HEK293 (cell line): ENCODE measurements around the gene GMNC.

Experiments
- CTCF ChIA-PET: fragments of 350-600 bp; formaldehyde crosslinking; extraction: SDS; loops from one replicate; lab custom pipeline; 2021; ENCODE audit warnings: antibody characterized with exemption; lab: Yijun Ruan, JAX
- POLR2A ChIA-PET: fragments of 300-600 bp; formaldehyde crosslinking; extraction: SDS; loops from one replicate; lab custom pipeline; 2020; ENCODE audit warnings: antibody characterized with exemption, inconsistent platforms; lab: Yijun Ruan, JAX
- H3K27ac ChIP-seq: fragments of 200-500 bp; sonication (Bioruptor generic); 2 replicates; pipeline ENCODE4 v1.5.1; 2014; ENCODE audit warnings: low read depth, low read length, control low read depth, inconsistent platforms; ENCODE audit errors: extremely low read depth
- H3K36me3 ChIP-seq, 2 experiments: fragments of 200-500 bp in 1 of 2; sonication (Bioruptor generic) in 1 of 2; 1 replicate in 1 of 2; 2 replicates in 1 of 2; pipeline ENCODE4 v1.5.1; 2014 to 2017; ENCODE audit warnings: inconsistent platforms in 2 of 2, low read length in 2 of 2; ENCODE audit not compliant: control insufficient read depth in 2 of 2, insufficient read depth in 1 of 2
- H3K4me1 ChIP-seq: fragments of 200-500 bp; sonication (Bioruptor generic); 2 replicates; pipeline ENCODE4 v1.5.1; 2014; ENCODE audit warnings: mild to moderate bottlenecking, low read length, inconsistent platforms; ENCODE audit not compliant: control insufficient read depth, insufficient read depth
- H3K4me3 ChIP-seq: 2 replicates; pipeline ENCODE4 v1.5.1; 2011; ENCODE audit warnings: low read depth, mild to moderate bottlenecking, control low read depth, low read length, moderate library complexity
- H3K9me3 ChIP-seq: fragments of 200-500 bp; sonication (Bioruptor generic); 2 replicates; pipeline ENCODE4 v1.5.1; 2014; ENCODE audit warnings: low read depth, low read length, inconsistent platforms; ENCODE audit not compliant: control insufficient read depth, insufficient read depth
- BCL11A ChIP-seq: fragments of 450-650 bp; formaldehyde crosslinking; IDR thresholded peaks from 2 replicates; pipeline ENCODE4 v1.5.1; 2016; ENCODE audit warnings: low read depth, missing biosample characterization, missing genetic modification characterization
- IKZF3 ChIP-seq: fragments of 450-650 bp; IDR thresholded peaks from 2 replicates; pipeline ENCODE4 v1.5.0; 2018; ENCODE audit warnings: missing biosample characterization, mild to moderate bottlenecking, missing genetic modification characterization, moderate library complexity
- ZNF10 ChIP-seq: fragments of 450-650 bp; formaldehyde crosslinking; IDR thresholded peaks from 2 replicates; pipeline ENCODE4 v1.5.1; 2017; ENCODE audit warnings: missing biosample characterization, missing genetic modification characterization
- ZNF112 ChIP-seq: fragments of 450-650 bp; formaldehyde crosslinking; IDR thresholded peaks from 2 replicates; pipeline ENCODE4 v1.5.0; 2017; ENCODE audit warnings: missing biosample characterization, missing genetic modification characterization
- ZNF155 ChIP-seq: fragments of 450-650 bp; formaldehyde crosslinking; IDR thresholded peaks from 2 replicates; pipeline ENCODE4 v1.5.1; 2016; ENCODE audit warnings: missing biosample characterization, missing genetic modification characterization
- ZNF211 ChIP-seq: fragments of 450-650 bp; formaldehyde crosslinking; IDR thresholded peaks from 2 replicates; pipeline ENCODE4 v1.5.1; 2016; ENCODE audit warnings: low read depth, missing biosample characterization, missing genetic modification characterization
- ZNF221 ChIP-seq: fragments of 450-650 bp; formaldehyde crosslinking; IDR thresholded peaks from 2 replicates; pipeline ENCODE4 v1.5.1; 2017; ENCODE audit warnings: missing biosample characterization, missing genetic modification characterization, borderline replicate concordance
- ZNF223 ChIP-seq: fragments of 450-650 bp; formaldehyde crosslinking; IDR thresholded peaks from 2 replicates; pipeline ENCODE4 v1.5.1; 2016; ENCODE audit warnings: missing biosample characterization, missing genetic modification characterization
- ZNF350 ChIP-seq: fragments of 450-650 bp; formaldehyde crosslinking; IDR thresholded peaks from 2 replicates; pipeline ENCODE4 v1.5.0; 2017; ENCODE audit warnings: missing biosample characterization, mild to moderate bottlenecking, missing genetic modification characterization
- ZNF366 ChIP-seq: fragments of 450-650 bp; formaldehyde crosslinking; conservative IDR thresholded peaks from 2 replicates; pipeline ENCODE4 v1.5.1; 2016; ENCODE audit warnings: missing biosample characterization, missing genetic modification characterization
- ZNF423 ChIP-seq: fragments of 450-650 bp; formaldehyde crosslinking; IDR thresholded peaks from 2 replicates; pipeline ENCODE4 v1.5.1; 2016; ENCODE audit warnings: missing biosample characterization, missing genetic modification characterization
- ZNF501 ChIP-seq: fragments of 450-650 bp; formaldehyde crosslinking; IDR thresholded peaks from 2 replicates; pipeline ENCODE4 v1.5.1; 2016; ENCODE audit warnings: missing biosample characterization, missing genetic modification characterization
- ZNF560 ChIP-seq: fragments of 450-650 bp; formaldehyde crosslinking; IDR thresholded peaks from 2 replicates; pipeline ENCODE4 v1.5.1; 2017; ENCODE audit warnings: missing biosample characterization, missing genetic modification characterization, borderline replicate concordance
- ZNF585B ChIP-seq: fragments of 450-650 bp; formaldehyde crosslinking; IDR thresholded peaks from 2 replicates; pipeline ENCODE4 v1.5.1; 2016; ENCODE audit warnings: missing biosample characterization, missing genetic modification characterization
- ZNF624 ChIP-seq: fragments of 450-650 bp; formaldehyde crosslinking; IDR thresholded peaks from 2 replicates; pipeline ENCODE4 v1.5.1; 2017; ENCODE audit warnings: missing biosample characterization, missing genetic modification characterization
- ZNF791 ChIP-seq: fragments of 450-650 bp; formaldehyde crosslinking; IDR thresholded peaks from 2 replicates; pipeline ENCODE4 v1.5.1; 2016; ENCODE audit warnings: missing biosample characterization, missing genetic modification characterization
- ZSCAN23 ChIP-seq: fragments of 450-650 bp; formaldehyde crosslinking; IDR thresholded peaks from 2 replicates; pipeline ENCODE4 v1.5.1; 2016; ENCODE audit warnings: missing biosample characterization, missing genetic modification characterization
- TF ChIP-seq, protein P1 (sequence below): fragments of 450-650 bp; formaldehyde crosslinking; IDR thresholded peaks from 2 replicates; pipeline ENCODE4 v1.5.1; 2016; ENCODE audit warnings: missing biosample characterization, missing genetic modification characterization
- TF ChIP-seq, protein P2 (sequence below): fragments of 450-650 bp; formaldehyde crosslinking; IDR thresholded peaks from 2 replicates; pipeline ENCODE4 v1.5.1; 2016; ENCODE audit warnings: missing biosample characterization, missing genetic modification characterization
- TF ChIP-seq, protein P3 (sequence below): fragments of 450-650 bp; formaldehyde crosslinking; optimal IDR thresholded peaks from 2 replicates; pipeline ENCODE3; 2016; ENCODE audit warnings: missing biosample characterization, mild to moderate bottlenecking, missing genetic modification characterization
- TF ChIP-seq, protein P4 (sequence below): fragments of 450-650 bp; formaldehyde crosslinking; IDR thresholded peaks from 2 replicates; pipeline ENCODE4 v1.5.1; 2016; ENCODE audit warnings: missing biosample characterization, missing genetic modification characterization

The GMNC gene

DNA sequence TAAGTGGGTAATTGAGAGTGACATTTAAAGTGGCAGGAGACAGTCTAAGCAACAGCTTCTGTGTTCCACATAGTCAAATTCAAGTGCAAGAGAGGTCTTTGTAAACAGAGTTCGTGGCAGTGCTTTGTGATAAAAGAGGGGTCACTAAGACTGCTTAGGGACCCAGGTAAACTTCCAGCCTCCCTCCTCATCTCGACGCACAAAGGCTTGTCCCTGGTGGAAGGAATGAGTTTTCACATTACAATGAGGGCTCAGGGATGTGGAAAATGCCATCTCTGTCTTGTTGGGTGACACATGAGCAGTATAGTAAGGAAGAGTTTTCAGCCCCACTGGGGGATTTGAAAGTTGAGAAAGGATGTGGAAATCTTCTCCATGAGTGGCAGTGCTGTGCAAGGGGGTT is 7.3 kb downstream of the GMNC start:
- Histone ChIP-seq H3K4me3 (no peak overlapping the region), H3K9me3 (no peaks in the 10 kb centered on the region), H3K27ac (no peak overlapping the region), H3K36me3 (no peaks in the 10 kb centered on the region), H3K4me1 (no peaks in the 10 kb centered on the region)
- CTCF ChIA-PET, result interaction anchor here (0.6 kb wide), 1 partner anchor 431 kb away, joined by 3 read pairs; no protein-coding TSS in a partner anchor
- POLR2A ChIA-PET, result no interaction called here
- TF ChIP-seq ZNF112 (tag by site-specific recombination) (no peak), ZNF211 (no peak), ZNF155 (no peak), ZNF585B (tag by site-specific recombination) (no peak), ZSCAN23 (no peak), ZNF223 (tag by site-specific recombination) (no peak), ZNF791 (no peak), IKZF3 (no peak), BCL11A (no peak)
- TF ChIP-seq, protein P1, sequence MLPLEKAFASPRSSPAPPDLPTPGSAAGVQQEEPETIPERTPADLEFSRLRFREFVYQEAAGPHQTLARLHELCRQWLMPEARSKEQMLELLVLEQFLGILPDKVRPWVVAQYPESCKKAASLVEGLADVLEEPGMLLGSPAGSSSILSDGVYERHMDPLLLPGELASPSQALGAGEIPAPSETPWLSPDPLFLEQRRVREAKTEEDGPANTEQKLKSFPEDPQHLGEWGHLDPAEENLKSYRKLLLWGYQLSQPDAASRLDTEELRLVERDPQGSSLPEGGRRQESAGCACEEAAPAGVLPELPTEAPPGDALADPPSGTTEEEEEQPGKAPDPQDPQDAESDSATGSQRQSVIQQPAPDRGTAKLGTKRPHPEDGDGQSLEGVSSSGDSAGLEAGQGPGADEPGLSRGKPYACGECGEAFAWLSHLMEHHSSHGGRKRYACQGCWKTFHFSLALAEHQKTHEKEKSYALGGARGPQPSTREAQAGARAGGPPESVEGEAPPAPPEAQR (tag by site-specific recombination), result no peak

DNA sequence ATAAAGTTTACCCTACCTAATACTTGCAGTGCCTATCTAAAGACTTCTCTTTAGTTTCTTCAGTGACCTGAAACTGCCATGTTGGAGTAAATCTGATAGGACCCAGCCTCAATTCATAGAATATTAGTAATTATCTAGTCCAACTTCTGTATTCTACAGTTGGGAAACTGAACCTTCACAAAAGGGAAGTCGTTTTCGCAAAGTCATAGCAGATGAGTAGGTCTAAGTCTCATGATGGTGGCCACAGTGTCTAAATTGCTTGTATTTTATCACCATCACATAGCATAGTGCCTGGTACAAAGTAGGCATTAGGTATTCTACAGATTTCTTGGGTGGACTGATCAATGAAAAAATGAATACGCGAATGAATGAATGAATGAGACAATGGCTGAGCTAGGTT is 8.4 kb downstream of the GMNC start:
- CTCF ChIA-PET, result interaction anchor here (0.7 kb wide), 1 partner anchor 1973 kb away, joined by 3 read pairs; no protein-coding TSS in a partner anchor
- Histone ChIP-seq H3K36me3 (no peaks in the 10 kb centered on the region), H3K9me3 (no peaks in the 10 kb centered on the region), H3K4me3 (no peak overlapping the region), H3K4me1 (no peaks in the 10 kb centered on the region), H3K27ac (no peak overlapping the region)
- no peak for TF ChIP-seq ZNF423 (tag by site-specific recombination)
- TF ChIP-seq ZNF560, result no peak
- TF ChIP-seq ZNF221 (tag by site-specific recombination), result no peak
- TF ChIP-seq, protein P2, sequence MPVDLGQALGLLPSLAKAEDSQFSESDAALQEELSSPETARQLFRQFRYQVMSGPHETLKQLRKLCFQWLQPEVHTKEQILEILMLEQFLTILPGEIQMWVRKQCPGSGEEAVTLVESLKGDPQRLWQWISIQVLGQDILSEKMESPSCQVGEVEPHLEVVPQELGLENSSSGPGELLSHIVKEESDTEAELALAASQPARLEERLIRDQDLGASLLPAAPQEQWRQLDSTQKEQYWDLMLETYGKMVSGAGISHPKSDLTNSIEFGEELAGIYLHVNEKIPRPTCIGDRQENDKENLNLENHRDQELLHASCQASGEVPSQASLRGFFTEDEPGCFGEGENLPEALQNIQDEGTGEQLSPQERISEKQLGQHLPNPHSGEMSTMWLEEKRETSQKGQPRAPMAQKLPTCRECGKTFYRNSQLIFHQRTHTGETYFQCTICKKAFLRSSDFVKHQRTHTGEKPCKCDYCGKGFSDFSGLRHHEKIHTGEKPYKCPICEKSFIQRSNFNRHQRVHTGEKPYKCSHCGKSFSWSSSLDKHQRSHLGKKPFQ (tag by site-specific recombination), result no peak
- TF ChIP-seq ZNF366 (tag by site-specific recombination), result no peak
- no peak for TF ChIP-seq ZNF624 (tag by site-specific recombination)
- no peak for TF ChIP-seq ZNF501
- TF ChIP-seq ZNF350 (tag by site-specific recombination), result no peak
- TF ChIP-seq, protein P3, sequence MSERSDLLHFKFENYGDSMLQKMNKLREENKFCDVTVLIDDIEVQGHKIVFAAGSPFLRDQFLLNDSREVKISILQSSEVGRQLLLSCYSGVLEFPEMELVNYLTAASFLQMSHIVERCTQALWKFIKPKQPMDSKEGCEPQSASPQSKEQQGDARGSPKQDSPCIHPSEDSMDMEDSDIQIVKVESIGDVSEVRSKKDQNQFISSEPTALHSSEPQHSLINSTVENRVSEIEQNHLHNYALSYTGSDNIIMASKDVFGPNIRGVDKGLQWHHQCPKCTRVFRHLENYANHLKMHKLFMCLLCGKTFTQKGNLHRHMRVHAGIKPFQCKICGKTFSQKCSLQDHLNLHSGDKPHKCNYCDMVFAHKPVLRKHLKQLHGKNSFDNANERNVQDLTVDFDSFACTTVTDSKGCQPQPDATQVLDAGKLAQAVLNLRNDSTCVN (tag by site-specific recombination), result no peak
- TF ChIP-seq, protein P4, sequence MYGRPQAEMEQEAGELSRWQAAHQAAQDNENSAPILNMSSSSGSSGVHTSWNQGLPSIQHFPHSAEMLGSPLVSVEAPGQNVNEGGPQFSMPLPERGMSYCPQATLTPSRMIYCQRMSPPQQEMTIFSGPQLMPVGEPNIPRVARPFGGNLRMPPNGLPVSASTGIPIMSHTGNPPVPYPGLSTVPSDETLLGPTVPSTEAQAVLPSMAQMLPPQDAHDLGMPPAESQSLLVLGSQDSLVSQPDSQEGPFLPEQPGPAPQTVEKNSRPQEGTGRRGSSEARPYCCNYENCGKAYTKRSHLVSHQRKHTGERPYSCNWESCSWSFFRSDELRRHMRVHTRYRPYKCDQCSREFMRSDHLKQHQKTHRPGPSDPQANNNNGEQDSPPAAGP (tag by site-specific recombination), result no peak
- TF ChIP-seq ZNF10 (tag by site-specific recombination), result no peak
- TF ChIP-seq IKZF3, result no peak
- POLR2A ChIA-PET, result no interaction called here
